ENCODE measurements around the gene GAL3ST3.

Gene GAL3ST3

DNA sequence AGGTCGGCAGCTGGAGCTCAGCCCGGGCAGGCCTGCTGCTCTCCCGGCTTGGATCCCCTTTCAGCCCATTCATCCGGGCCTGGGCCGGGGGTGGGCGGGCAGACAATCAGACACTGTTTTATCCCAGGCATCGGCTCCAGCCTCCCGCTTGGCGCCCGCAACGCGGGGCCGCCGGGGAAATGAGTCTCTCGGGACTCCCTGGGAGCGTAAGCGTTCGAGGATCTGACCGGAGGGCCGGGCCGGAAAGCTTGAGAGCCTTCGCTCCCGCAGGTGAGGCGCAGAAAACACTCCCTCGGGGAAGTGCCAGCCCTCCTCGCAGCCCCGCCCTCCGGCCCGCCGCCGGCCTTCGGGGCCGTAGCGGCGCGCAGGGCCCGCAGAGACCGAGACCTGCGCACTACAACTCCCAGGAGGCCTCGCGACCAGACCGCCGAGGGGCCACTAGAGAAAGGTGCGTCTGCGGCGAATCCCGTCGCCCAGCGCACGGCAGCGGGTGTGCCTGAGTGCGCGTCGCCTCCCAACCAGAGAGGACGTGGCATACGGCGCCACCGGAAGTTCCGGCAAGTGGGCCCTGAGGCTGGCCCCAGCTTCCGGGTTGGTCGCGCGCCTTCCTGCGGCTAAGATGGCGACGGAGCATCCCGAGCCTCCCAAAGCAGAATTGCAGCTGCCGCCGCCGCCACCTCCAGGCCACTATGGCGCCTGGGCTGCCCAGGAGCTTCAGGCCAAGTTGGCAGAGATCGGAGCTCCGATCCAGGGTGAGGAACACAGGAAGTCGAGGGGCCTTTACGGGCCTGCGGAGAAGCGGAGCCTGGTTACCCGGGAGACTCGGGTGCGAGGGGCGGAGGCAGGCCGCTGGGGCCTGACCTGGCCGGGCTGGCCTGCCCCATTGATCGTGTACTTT lies 3.1 kb upstream of the GAL3ST3 start, which contains the start of gene SF3B2:
SF3B2 (plus strand) TSS at position 599 of the 898 bp plus-strand sequence; CDS start at position 620, 21 bp downstream.
- H3K4me3 ChIP-seq (replicated peaks; ENCODE audit: low read depth, low read length) = peak within 1 kb of the TSS; percentile 97
- peak; percentile 99 for DNase-seq (ENCODE audit: low read depth)
- TF ChIP-seq, protein P1, sequence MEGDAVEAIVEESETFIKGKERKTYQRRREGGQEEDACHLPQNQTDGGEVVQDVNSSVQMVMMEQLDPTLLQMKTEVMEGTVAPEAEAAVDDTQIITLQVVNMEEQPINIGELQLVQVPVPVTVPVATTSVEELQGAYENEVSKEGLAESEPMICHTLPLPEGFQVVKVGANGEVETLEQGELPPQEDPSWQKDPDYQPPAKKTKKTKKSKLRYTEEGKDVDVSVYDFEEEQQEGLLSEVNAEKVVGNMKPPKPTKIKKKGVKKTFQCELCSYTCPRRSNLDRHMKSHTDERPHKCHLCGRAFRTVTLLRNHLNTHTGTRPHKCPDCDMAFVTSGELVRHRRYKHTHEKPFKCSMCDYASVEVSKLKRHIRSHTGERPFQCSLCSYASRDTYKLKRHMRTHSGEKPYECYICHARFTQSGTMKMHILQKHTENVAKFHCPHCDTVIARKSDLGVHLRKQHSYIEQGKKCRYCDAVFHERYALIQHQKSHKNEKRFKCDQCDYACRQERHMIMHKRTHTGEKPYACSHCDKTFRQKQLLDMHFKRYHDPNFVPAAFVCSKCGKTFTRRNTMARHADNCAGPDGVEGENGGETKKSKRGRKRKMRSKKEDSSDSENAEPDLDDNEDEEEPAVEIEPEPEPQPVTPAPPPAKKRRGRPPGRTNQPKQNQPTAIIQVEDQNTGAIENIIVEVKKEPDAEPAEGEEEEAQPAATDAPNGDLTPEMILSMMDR (IDR thresholded peaks at IDR 0.05; ENCODE audit: low read length, missing control alignments) = no peak

- no peak for DNase-seq (ENCODE audit: low read depth)
- TF ChIP-seq, protein P1 (IDR thresholded peaks at IDR 0.05; ENCODE audit: low read length, missing control alignments) = no peak
- H3K4me3 ChIP-seq (replicated peaks; ENCODE audit: low read depth, low read length) = peak overlapping the region; percentile 97
Observed at GRCh38 chr11:66051371-66051765, 2.4 kb upstream of the GAL3ST3 start.

DNA sequence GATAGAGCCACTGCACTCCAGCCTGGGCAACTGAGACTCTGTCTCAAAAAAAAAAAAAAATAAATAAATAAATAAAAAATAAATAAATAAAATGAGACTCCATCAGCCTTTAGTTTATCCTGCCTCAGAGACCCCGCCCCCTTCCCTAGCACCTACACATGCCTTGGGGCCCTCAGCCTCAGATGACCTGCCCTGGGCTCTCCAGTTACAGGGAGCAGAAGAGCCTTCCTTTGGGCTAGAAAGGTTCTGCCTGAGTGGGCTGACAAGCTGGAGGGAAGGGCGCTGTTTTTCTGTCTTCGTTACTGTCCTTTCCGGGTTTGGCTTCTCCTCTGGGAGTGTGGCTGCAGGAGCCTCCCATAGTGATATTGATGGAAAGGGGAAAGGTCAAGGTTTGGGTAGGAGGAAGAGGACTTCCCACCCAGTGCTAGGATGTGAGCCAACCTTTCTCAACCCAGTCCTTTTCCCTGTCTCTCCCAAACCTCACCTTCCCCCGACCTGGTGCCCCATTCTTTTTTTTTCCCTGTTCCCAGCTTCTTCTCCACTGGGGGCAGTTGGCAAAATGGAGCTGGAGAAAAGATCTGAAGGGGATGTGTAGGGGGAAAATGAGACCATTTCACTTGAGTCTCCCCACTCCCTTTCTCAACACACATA lies 1.7 kb upstream of the GAL3ST3 start:
- DNase-seq (ENCODE audit: low read depth) = no peak
- TF ChIP-seq, protein P1 (IDR thresholded peaks at IDR 0.05; ENCODE audit: low read length, missing control alignments) = no peak
- no peak overlapping the region for H3K4me3 ChIP-seq (replicated peaks; ENCODE audit: low read depth, low read length)

DNA sequence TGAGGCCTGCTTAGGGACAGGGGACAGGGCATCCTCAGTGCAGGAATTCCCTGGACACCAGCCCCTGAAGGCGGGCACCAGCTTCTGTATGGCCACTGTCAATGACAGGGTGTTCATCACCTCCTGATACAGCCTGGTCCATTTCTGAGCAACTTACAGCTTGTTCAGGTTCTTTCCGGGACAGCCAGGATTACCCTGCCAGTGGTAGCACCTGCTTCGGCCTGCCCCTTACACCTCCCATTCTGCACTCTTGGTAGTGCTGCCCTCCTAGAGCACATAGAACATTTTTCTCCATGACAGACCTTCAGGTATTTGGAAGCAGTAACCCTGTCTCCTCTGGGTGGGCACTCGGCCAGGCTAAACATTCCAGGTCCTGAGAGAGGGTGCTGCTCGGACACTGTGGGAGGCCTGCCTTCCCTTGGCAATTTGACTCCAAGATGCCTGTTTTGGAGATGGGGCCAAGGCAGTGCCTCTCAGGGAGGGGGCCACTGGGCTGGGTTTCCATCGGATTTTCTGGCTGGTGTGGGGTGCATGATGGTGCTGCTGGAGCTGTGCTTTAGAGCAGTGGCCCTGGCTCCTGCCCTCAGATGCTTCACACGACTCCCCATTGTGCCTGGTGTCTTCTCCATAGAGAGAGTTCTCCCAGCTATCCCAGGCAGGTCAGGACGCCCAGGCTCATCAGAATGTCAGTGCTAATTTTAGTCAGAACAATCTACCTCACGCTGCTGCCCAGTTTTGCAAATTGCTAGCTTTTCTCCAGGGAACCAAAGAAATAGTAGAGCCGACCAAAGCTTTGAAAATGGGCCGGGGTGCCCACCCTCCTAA lies 1.2 kb downstream of the GAL3ST3 start:
- no peak for DNase-seq (ENCODE audit: low read depth)
- no peak overlapping the region for H3K4me3 ChIP-seq (replicated peaks; ENCODE audit: low read depth, low read length)
- TF ChIP-seq, protein P1 (IDR thresholded peaks at IDR 0.05; ENCODE audit: low read length, missing control alignments) = no peak

GRCh38 chr11:66046901-66047300 lies 2.1 kb downstream of the GAL3ST3 start:
- H3K4me3 ChIP-seq (replicated peaks; ENCODE audit: low read depth, low read length) = no peak overlapping the region
- DNase-seq (ENCODE audit: low read depth) = no peak
- TF ChIP-seq, protein P1 (IDR thresholded peaks at IDR 0.05; ENCODE audit: low read length, missing control alignments) = no peak

GRCh38 chr11:66045177-66045639 lies 3.8 kb downstream of the GAL3ST3 start:
- H3K4me3 ChIP-seq (replicated peaks; ENCODE audit: low read depth, low read length) = no peak overlapping the region
- TF ChIP-seq, protein P1 (IDR thresholded peaks at IDR 0.05; ENCODE audit: low read length, missing control alignments) = peak; percentile 91

More at GRCh38 chr11:66045177-66045639, 3.8 kb downstream of the GAL3ST3 start:
- DNase-seq (ENCODE audit: low read depth) = peak; percentile 80

All from fibroblast of pulmonary artery (primary cell).